CD1c-positive myeloid dendritic cell (primary cell): ENCODE results near the gene CHCHD1.
"Not testable (repeated sequence)": the region's sequence is repeated elsewhere in the genome, so short reads cannot be mapped to it uniquely, and the experiment has no call there.

Experiments
- DNase-seq: peaks from one replicate; pipeline ENCODE4 v3.0.0-alpha.2; 2016; ENCODE audit errors: extremely low spot score

CHCHD1 gene

DNA sequence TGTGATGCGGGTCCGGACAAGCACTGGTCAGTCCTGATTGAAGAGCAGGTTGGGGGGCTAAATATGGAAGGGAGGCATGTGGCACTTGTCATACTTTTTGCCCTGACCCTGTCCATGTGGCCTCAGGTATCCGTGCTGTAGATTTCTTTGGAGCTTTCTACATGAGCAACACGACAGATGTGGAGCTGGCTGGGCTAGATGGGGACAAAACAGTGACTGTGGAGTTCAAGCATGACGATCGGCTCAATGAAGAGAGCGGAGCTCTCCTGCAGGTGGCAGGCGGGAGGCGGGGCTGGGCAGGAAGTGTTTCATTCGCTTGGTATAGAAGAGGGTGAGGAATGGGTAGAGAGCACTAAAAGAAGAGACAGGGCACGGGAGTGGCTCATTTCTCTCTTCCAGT is 13.0 kb upstream of the CHCHD1 start:
- DNase-seq: no peak

DNA sequence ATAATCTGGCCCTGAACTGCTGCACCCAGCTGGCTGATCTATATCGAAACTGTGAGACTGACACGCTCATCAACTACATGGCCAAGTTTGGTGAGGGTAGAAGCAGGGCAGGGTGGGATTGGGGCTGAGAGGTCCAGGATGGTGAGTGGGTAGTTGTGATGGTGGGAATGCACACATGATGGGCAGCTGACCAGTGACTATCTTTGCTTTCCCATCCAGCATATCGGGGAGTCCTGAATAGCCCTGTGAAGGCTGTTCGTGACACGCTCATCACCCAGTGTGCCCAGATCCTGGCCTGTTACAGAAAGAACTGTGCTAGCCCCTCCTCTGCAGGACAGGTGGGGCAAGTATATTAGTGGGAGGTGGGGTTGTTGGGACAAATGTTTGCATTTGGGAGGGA is 12.5 kb upstream of the CHCHD1 start:
- DNase-seq: no peak

DNA sequence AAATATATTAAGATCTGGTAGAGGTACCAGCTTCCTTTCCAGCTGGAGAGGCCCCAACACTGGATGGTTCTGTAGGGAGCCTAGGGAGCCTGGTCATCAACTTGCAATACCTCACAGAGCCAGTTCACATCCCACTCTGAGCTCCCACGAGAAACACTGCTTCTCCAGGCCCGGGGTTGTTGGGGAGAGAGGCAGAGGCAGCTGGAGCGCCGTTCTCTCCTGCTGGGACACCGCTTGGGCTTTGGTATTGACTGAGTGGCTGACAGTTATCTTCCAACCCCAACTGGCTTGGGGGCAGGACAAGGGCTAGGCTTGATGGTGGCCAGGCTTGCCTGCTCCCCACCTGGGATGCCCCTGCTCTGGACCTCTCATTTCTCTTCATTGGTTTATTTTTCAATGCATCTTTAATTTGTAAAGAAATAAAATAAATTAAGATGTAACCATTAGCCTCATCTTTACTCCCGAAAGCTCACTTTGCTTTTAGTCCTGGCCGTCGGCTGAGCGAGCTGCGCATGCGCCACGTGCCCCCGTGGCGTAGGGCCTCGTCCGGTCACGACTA is 10.0 kb upstream of the CHCHD1 start:
- peak; percentile 92 for DNase-seq

DNA sequence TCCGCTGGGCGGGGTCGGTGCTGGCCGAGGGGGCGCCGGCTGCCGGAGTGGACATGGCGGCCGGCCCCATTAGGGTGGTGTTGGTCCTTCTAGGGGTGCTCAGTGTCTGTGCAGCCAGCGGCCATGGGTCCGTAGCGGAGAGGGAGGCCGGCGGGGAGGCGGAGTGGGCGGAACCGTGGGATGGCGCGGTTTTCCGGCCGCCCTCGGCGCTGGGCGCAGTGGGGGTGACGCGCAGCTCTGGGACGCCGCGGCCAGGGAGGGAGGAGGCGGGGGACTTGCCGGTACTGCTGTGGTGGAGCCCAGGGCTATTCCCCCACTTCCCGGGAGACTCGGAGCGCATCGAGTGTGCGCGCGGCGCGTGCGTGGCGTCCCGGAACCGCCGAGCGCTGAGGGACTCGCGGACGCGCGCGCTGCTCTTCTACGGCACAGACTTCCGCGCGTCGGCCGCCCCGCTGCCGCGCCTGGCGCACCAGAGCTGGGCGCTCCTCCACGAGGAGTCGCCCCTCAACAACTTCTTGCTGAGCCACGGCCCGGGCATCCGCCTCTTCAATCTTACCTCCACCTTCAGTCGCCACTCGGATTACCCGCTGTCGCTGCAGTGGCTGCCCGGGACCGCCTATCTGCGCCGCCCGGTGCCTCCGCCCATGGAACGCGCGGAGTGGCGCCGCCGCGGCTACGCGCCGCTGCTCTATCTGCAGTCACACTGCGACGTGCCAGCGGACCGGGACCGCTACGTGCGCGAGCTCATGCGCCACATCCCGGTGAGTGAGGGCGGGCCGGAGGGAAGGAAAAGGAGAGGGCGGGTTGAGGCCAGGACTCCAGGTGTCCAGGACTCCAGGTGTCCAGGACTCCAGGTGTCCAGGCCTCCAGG is 9.3 kb upstream of the CHCHD1 start:
- DNase-seq: peak; percentile 95

DNA sequence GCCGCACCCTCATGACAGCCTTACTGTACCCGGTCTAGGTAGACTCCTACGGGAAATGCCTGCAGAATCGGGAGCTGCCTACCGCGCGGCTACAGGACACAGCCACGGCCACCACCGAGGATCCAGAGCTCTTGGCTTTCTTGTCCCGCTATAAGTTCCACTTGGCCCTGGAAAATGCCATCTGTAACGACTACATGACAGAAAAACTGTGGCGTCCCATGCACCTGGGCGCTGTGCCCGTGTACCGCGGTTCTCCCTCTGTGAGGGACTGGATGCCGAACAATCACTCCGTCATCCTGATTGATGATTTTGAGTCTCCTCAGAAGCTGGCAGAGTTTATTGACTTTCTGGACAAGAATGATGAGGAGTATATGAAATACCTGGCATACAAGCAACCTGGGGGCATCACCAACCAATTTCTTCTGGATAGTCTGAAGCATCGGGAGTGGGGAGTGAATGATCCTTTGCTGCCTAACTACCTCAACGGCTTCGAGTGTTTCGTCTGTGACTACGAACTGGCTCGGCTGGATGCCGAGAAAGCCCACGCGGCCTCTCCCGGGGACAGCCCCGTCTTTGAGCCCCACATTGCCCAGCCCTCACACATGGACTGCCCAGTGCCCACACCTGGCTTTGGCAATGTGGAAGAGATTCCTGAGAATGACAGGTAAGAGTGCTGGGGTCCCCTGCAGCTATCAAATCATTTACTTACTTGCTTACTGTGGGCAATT is 8.5 kb upstream of the CHCHD1 start:
- DNase-seq: no peak

DNA sequence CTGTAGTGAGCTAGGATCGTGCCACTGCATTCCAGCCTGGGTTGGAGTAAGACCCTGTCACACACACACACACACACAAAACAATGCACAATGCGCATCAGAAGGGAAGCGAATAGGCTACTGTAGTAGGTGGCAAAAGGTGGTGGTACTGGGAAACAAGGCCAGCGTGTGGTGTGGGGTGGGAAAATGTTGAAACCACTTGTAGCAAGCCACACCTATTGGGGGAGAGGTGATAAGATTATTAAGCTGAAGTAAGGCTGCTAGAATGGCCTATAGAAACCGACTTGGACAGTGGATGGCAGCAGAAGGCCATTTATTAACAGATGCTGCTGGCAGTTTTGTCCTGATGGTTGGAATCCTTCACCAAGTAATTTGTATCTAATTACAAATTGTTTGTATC is 7.2 kb upstream of the CHCHD1 start:
- no peak for DNase-seq

DNA sequence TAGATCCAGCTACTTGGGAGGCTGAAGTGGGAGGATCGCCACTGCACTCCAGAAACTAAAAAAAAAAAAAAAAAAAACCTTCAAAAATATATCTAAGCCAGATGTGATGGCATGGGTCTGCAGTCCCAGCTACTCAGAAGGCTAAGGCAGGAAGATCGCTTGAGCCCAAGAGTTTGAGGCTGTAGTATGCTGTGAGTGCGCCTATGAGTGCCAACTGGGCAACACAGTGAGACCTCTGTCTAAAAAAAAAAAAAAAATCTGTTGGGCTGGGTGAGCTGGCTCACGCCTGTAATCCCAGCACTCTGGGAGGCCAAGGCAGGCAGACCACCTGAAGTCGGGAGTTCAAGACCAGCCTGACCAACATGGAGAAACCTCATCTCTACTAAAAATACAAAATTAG is 2.8 kb upstream of the CHCHD1 start:
- DNase-seq: no peak

DNA sequence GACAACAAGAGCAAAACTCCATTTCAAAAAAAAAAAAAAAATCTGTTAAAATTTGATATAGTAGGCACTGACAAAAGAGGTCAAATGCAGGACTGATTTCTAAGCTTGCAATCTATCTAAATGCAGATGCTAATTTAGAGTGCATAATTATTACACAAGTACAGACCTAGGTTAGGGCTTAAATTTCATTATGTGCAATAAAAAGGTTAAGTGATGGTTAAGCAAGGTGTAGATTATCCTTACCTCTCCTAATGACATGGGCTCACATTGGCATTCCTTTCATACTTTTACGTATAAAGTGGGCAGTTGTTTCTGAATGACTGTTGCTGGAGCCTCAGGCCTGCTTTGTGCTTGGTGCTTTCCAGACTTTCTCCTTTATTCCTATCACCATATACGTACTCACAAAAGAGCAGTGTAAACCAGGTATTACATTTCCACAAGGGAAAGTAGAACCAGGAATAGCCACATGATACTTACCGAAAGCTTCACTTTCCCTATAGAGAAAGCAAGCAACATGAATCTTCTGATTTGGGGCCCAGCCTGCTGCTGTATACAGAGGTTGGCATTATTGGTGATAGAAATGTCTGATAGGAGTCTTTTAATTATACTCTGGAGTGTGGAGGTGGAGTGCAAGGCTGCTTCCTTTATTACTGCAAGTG is 2.2 kb upstream of the CHCHD1 start:
- DNase-seq: no peak

DNA sequence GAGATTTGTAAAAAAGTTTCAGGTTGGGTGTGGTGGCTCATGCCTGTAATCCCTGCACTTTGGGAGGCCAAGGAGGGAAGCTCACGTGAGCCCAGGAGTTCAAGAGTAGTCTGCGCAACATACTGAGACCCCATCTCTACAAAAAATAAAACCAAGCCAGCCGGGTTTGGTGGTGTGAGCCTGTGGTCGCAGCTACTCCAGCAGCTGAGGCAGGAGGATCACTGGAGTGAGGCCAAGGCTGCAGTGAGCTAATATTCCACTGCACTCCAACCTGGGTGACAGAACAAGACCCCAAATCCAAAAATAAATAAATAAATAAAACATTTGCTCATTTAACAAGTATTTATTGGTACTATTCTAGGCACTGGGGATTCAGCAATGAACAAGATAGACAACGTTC is 1.5 kb upstream of the CHCHD1 start:
- DNase-seq: no peak

DNA sequence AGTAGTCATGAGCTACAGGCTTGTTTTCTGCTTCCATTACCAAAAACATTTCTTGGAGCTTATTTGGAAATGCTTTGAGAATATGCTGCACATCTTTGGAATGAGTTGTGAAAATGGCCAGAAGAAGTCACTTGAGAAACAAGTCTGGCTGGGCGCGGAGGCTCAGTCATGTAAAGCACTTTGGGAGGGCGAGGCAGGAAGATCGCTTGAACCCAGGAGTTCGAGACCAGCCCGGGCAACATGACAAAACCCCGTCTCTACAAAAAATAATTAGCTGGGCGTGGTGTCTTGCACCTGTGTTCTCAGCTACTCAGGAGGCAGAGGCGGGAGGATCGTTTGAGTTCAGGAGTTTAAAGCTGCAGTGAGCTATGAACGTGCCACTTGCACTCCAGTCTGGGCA is 882 bp upstream of the CHCHD1 start:
- no peak for DNase-seq

DNA sequence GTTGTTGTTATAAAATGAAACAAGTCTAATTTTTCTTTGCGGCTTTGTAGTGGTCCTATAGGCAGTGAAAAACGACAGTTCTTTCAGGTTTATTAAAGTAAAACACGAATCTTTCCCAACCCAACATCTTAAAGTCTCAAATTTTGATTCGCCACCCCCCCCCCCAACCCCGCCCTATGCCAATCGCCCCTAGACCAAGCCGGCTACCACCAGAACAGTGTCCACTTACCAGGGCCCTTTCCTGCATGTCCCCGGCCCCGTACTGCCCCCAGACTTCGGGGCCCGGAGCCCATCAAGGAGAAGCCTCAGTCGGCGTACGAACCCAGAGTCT is 335 bp upstream of the CHCHD1 start:
- DNase-seq: no peak

DNA sequence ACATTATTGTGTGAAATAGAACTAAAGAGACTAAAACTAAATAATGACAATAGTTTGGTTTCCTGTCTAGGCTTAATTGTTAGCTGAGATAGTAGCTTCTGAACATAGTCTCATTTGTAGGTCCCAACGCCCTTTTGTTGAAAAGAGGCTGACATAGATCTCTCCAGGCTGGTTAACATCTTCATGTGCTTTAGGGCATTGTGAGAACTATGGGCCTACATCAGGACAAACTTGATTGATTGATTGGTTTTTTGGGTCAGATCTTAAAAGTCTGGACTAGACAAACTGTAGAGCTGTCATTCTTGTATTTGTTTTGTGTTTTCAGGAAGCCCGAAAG is 869 bp downstream of the CHCHD1 start:
- no peak for DNase-seq

DNA sequence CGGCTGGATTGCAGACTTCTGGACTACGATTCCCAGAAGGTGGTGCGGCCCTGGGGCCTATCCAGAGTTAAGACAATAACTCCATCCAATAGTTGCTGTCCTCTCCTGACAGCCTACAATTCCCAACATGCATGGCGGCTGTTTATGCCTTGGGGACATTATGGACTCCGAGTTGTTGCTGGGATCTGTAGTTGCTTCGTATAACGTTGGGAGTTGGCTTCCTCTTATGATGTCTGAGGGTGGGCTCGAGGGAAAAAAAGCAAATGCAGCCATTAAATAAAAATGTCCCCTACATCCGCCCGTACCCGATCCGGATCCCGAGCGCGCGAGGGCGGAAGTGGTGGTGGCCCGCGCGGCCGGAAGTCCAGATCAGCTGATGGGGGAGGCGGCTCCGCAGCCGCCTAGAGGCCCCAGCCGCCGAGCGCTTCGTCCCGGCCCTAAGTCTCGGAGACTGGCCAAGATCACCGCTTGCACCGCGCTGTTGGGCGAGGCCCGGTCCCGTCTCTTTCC is 3.4 kb downstream of the CHCHD1 start, which contains the start of gene ZSWIM8:
Gene ZSWIM8 (plus strand): TSS at position 396 of the 510 bp plus-strand sequence. CDS start 273 bp downstream, outside the sequence.
- DNase-seq: peak; percentile 94

DNA sequence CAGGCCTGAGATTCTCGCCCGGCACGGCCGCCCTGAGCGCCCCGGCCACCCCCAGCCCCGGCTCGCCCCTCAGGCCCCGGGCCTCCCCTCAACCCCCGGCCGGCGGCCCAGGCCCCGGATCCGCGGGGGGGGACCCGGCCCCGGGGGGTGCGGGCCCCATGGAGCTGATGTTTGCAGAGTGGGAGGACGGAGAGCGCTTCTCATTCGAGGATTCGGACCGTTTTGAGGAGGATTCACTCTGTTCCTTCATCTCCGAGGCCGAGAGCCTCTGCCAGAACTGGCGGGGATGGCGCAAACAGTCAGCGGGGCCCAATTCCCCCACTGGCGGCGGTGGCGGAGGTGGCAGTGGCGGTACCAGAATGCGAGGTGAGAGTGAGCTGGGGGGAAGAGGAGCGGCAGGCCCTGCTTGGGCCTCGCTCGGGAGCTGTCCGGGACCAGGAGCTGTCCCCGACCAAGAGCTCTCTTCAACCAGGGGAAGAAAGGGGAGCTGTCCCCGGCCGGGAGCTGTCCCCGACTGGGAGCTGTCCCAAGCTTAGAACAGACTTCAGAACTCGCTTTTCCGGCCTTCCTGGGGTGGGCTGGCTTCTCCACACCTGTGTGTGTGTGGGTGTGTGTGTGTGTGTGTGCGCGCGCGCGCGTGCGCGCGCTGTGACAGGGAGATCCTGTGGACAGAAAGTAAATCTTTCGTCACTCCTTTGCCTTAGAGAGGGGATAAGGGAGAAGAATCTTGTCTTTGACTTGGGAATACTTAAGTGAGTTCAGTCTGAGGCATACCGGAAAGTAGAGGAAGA is 4.1 kb downstream of the CHCHD1 start:
- DNase-seq: peak; percentile 30

DNA sequence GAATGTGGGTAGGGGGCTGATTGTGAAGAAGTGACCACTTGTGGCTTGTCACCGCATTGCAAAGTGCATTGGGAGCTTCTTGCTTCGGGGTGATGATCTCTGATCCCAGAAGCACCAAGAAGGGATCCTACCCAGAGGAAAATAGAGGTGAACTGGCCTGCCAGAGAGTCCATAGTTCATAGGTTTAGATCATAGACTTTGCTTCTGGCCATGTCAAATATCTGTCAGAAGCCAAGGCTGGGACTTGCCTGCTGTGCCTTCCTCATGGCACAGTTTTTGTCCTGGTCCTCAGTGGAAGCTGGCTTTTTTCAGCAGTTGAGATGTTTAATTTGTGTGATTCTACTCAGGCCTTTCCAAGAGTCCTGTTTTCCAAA is 4.7 kb downstream of the CHCHD1 start:
- no peak for DNase-seq

DNA sequence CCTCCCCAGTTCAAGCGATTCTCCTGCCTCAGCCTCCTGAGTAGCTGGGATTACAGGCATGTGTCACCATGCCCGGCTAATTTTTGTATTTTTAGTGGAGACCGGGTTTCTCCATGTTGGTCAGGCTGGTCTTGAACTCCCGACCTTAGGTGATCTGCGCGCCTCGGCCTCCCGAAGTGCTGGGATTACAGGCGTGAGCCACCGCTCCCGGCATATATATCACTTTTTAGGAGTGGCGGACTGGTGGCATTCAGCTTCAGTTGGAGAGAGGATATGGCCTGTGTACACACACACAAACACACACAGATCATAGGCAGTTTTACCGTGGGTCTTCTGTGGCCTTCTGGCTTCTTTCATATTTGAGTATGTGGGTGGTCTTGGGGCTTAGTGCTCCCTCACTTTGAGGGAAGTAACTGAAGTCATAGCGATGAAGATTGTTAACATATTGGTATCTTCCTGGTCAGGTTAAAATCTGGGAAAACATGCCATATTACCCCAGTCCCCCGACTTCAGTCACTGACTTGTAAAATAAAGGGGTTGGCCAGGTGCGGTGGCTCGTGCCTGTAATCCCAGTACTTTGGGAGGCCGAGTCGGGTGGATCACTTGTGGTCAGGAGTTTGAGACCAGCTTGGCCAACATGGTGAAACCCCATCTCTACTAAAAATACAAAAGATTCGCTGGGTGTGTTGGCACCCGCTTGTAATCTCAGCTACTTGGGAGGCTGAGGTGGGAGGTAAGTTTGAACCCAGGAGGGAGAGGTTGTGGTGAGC is 5.4 kb downstream of the CHCHD1 start:
- not testable (repeated sequence) for DNase-seq

DNA sequence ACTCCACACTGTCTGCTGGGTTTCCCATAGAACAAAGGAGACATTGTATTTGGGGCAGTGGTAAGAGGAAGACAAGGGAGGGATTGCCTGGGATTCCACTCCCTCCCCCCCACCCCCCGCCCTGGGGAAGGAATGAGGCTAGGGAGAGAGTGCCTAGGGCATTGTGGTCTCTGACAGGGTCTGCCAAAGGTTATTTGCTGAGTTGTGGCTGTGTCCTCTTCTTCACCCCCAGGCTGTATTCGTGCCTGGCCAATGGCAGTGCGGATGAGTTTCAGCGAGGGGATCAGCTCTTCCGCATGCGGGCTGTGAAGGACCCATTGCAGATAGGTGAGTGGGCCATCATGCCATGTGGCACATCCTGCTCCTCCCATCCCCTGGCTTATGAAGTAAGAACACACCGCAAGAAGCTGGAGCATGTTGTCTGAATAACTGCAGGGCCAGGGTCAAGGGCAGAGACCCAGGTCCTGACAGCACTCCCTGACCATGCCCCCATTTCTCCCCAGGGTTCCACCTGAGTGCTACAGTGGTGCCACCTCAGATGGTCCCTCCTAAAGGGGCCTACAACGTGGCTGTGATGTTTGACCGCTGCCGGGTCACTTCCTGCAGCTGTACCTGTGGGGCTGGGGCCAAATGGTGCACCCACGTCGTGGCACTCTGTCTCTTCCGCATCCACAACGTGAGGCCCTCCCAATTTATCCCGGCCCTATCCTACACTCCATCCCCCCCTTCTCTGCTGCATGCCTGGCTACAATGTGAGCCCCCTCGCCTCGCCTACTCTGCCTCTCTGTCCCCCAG is 7.2 kb downstream of the CHCHD1 start:
- no peak for DNase-seq

DNA sequence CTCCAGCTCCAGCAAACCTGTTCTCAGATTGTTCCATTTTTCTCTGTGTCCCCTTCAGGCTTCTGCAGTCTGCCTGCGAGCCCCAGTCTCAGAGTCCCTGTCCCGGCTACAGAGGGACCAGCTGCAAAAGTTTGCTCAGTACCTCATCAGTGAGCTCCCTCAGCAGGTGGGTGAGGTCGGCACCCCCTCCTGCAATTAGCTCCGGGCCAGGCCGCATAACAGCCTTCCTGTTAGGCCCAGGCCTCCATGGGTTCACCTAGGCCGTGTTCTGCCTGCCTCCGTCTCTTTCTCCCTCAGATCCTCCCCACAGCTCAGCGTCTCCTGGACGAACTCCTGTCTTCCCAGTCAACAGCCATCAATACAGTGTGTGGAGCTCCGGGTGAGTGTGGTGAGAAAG is 7.8 kb downstream of the CHCHD1 start:
- DNase-seq: no peak

DNA sequence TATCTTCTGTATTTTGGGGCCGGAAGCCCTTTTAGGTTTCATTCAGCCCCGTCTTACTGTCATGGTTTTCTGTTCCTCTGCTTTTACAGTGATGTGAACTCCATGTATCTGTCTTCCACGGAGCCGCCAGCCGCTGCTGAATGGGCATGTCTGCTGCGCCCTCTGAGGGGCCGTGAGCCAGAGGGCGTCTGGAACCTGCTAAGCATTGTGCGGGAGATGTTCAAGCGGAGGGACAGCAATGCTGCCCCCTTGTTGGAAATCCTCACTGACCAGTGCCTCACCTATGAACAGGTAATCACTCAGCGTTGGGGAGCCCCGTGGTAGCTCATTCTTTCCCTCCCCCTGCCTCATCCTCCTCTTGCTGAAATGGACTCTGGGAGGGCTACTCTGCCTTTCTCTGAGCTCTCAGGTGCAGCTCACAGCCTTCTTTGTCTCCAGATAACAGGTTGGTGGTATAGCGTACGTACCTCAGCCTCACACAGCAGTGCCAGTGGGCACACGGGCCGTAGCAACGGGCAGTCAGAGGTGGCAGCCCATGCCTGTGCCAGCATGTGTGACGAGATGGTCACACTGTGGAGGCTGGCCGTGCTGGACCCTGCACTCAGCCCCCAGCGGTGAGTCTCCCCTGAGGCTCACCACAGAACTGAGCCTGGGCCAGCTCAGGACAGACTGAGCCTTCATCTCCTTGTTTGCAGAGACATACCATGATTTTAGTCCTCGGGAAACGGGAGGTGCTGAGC is 9.2 kb downstream of the CHCHD1 start:
- no peak for DNase-seq
